Right lobe of liver (tissue), 4 donors: ENCODE measurements around the gene MAP3K10.

Experiments used
- CTCF ChIP-seq, 4 donors: fragments of 200-600 bp in 3 of 4; fragments of 450-650 bp in 1 of 4; IDR thresholded peaks; one replicate each; pipeline versions ENCODE4 v1.5.1 to v1.8.0; 2016 to 2022; ENCODE audit warnings: antibody characterized with exemption in 4 of 4, mild to moderate bottlenecking in 2 of 4
- POLR2A ChIP-seq: fragments of 450-650 bp; IDR thresholded peaks from one replicate; pipeline ENCODE4 v1.6.1; 2017; ENCODE audit warnings: antibody characterized with exemption, mild to moderate bottlenecking
- donor health status: DM: no; HTN: no; CAD: no.
- donor health status: DM: no; HTN: no; CAD: no.
- donor health status: DM: no; HTN: yes; CAD: no.

- TF ChIP-seq CTCF (IDR thresholded peaks at IDR 0.05) (no peak), POLR2A (no peak)
Observed at GRCh38 chr19:40159744-40160143, 31.5 kb upstream of the MAP3K10 start.
